H1 (cell line): ENCODE measurements around the gene HABP2. TPM values are rescaled to one million over a fixed set of nuclear protein-coding genes. Genes with fewer than 3 reads are reported as not detected.

ENCODE experiments used
- EZH2 ChIP-seq: fragments of 200-600 bp; sonication (generic); IDR thresholded peaks from 2 replicates; pipeline ENCODE4 v1.7.1; 2012; ENCODE audit warnings: low read depth, mild to moderate bottlenecking, moderate library complexity, low read length, inconsistent platforms; ENCODE audit not compliant: severe bottlenecking
- JUND ChIP-seq: IDR thresholded peaks from 2 replicates; pipeline ENCODE4 v1.6.1; 2011; ENCODE audit warnings: mild to moderate bottlenecking, improper control_type of control experiment, low read length
- RAD21 ChIP-seq, 2 experiments: IDR thresholded peaks in 1 of 2; conservative IDR thresholded peaks in 1 of 2; 2 replicates each; pipeline ENCODE4 v1.6.1; 2011; ENCODE audit warnings: low read depth in 2 of 2, low read length in 2 of 2, improper control_type of control experiment in 1 of 2, inconsistent platforms in 1 of 2, mild to moderate bottlenecking in 1 of 2, moderate library complexity in 1 of 2
- TCF12 ChIP-seq: IDR thresholded peaks from 2 replicates; pipeline ENCODE4 v1.6.1; 2011; ENCODE audit warnings: low read depth, mild to moderate bottlenecking, low read length
- polyA plus RNA-seq, 7 experiments: library from polyadenylated mRNA; depleted of rRNA in 3 of 7; stranded (reverse) in 5 of 7; unstranded in 2 of 7; fragments of >200 nt in 5 of 7; fragments of 200-250 nt in 2 of 7; gene quantifications; 1 replicate in 5 of 7; 2 replicates in 1 of 7; 4 replicates in 1 of 7; pipeline versions ENCODE4 v1.2.1 to v1.2.3, GENCODE V29; 2011 to 2013; ENCODE audit warnings: missing spikeins in 2 of 7, mixed read lengths in 2 of 7
- total RNA-seq: library from RNA; stranded (reverse); fragmentation: NEBNext Ultra II Directional; extraction: Animal tissue kit (Norgen Biotek cat#: 25700); gene quantifications from 2 replicates; pipeline ENCODE4 v1.2.1, GENCODE V29; 2021

The HABP2 gene
- total and polyA plus RNA-seq, 2 of the 8 experiments (the other 6 are each of a cell fraction or from before 2014, with no cell fraction given), result not detected

DNA sequence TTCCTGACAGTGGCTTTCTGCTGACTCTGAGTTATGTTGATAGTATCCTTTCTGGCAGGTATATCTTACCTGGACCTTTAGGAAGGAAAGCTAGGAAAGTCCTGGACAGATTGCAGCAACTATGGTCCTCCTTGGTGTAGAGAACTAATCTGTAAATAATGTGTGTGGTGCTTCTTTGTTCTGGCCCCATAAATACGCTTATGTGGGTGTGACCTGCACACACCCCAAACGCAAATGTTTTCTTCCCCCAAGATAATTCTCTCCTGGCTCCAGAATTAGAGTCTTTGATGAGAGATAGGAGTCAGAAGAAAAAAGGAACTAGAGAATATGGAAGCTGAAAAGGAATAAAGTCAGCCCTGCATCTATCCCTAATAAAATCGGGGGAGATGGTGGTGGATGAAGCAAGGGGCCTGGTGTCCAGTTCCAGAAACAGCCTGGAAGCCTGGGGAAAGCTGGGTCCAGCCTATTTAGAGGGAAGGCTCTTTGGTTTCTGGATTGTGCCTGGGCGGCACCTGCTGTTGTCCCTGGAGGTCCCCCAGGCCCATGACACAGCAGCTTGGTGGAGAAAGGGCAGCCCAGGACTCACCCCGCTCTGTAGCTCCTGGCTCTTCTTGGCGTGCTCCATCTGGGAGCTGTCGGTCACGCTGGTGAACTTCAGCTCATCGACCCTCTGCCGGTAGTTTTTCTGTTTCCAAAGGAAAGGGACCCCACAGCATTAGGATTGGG, 72.8 kb downstream of the HABP2 start (continued):
- TF ChIP-seq EZH2 (no peak), TCF12 (no peak), RAD21 (IDR thresholded peaks at IDR 0.05 in 1 of 2, conservative IDR thresholded peaks at IDR 0.05 in 1 of 2; ENCODE audit: low read depth in 2 of 2, low read length in 2 of 2) (no peak), JUND (no peak)
